ENCODE data around the gene IL22RA2. TPM values are rescaled to one million over a fixed set of nuclear protein-coding genes. Genes with fewer than 3 reads are reported as not detected.

IL22RA2 gene, protein sequence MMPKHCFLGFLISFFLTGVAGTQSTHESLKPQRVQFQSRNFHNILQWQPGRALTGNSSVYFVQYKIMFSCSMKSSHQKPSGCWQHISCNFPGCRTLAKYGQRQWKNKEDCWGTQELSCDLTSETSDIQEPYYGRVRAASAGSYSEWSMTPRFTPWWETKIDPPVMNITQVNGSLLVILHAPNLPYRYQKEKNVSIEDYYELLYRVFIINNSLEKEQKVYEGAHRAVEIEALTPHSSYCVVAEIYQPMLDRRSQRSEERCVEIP
- not detected in 2 replicates for total RNA-seq

DNA sequence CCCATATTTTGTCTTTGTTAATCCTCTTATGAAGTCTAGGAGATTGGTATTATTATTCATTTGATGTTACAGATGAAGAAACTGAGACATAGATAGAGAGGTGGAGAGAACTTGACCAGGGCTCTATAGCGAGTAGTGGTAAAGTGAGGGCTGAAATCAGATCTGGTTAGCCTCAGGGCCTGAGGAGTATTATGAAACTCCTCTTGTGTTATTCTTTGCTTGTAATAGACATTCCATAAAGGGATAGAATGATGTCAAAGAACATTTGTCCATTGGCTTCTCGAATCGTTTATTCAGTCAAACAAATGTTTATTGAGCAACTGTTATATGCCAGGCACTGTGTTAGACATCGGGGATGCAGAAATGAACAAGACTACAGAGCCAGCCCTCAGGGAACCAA, at the start of gene IL22RA2:
TSS of gene IL22RA2 (minus strand) at position 144 of the 400 bp plus-strand sequence. CDS start 11,895 bp downstream, outside the sequence.

DNA sequence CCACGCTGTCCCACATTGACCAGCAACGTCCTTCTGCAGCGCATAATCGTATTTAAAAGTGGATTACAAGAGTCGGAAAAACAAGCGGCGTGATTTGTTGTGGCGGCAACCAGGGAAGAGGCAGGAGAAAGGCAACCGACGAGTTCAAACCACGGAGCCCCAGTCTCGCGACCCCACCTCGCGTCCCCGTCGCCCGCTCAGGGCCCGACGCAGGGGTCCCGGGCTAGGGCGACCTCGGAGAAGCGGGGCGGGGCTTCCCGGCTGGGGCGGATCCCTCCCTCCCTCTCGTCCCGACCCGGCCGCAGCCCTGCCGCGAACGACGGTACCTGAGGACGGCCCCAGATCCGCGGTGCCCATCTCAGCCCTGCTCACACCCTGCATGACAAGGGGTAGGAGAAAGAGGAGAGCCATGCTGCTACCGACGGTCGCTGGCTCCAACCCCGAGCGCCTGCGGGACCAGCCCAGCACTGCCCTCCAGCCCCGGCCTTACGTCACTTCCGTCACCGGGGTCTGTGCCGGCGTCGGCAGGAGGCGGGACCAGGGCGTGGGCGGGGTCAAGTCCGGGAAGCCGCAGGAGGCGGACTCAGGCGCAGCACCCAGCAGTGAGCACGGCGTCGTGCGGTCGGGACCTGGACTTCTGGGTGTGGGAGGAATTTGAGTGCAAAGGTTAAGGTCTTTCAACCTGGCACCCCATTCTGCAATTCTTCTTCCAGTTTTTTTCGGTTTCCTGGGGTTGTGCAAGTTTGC, 45.6 kb upstream of the IL22RA2 start, which contains the start of gene IFNGR1:
TSS of gene IFNGR1 (minus strand) at position 469 of the 747 bp plus-strand sequence. CDS start at position 411, 58 bp downstream.

Other genes with a start within 250 kb of the IL22RA2 start
- 0.50 and 1.00 TPM in 2 replicates for gene IL20RA, start 128.7 kb downstream of the IL22RA2 start, total RNA-seq
- 39.7 and 50.0 TPM in 2 replicates for gene IFNGR1, start 45.7 kb upstream of the IL22RA2 start, total RNA-seq

All from uterine smooth muscle cell (primary cell).